Transverse colon (tissue), 4 donors: ENCODE measurements around the gene ELP4.

ENCODE experiments used
- POLR2A ChIP-seq: fragments of 450-650 bp; IDR thresholded peaks from one replicate; pipeline ENCODE4 v1.6.1; 2016; ENCODE audit warnings: antibody characterized with exemption, mild to moderate bottlenecking, moderate library complexity
- POLR2AphosphoS5 ChIP-seq, 3 donors: sonication (generic); formaldehyde crosslinking; IDR thresholded peaks; one replicate each; pipeline ENCODE4 v1.6.1; 2016; ENCODE audit warnings: antibody characterized with exemption in 3 of 3
- TF ChIP-seq, protein P1 (sequence below), 5 experiments: fragments of 200-600 bp in 3 of 5; fragments of 450-650 bp in 2 of 5; sonication (generic) in 3 of 5; IDR thresholded peaks; 1 replicate in 2 of 5; 2 replicates in 3 of 5; pipeline ENCODE4 v1.5.1; 2016 to 2017; ENCODE audit warnings: antibody characterized with exemption in 5 of 5, inconsistent platforms in 3 of 5, mild to moderate bottlenecking in 2 of 5, moderate library complexity in 1 of 5

DNA sequence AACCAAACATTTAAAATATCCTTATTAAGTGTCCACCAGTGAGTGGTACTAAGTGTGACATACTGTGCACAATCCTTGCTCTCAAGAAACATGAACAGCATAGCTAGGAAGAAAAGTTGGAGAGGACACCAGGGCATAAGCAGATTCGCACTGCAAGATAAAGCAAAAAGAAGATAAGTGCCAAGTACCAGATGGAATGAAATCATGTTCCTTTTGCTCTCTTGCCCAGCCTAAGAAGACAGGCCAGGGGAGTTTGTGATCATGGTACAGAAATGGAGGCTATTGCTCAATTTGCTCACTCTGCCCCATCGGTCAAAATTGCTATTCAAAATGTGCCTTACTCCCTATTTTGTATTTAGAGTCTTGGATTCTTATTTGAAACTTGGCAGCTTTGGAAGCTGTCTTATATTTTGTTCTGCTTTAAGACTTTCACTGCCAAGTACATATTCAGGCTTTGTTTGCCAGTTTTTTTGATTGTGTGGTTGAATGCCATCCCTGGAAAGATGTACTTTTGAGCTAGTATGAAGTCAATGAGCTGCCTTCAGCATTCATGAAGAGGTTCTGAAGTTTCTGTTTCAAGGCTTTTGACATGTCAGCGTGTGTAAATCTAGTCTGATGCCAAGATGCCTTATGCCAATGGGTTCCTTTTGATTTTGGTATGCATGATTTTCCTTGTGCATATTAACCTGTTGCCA is 211.3 kb downstream of the ELP4 start:
- TF ChIP-seq POLR2AphosphoS5 (IDR thresholded peaks at IDR 0.05) (no peak), POLR2A (no peak)
- TF ChIP-seq, protein P1, sequence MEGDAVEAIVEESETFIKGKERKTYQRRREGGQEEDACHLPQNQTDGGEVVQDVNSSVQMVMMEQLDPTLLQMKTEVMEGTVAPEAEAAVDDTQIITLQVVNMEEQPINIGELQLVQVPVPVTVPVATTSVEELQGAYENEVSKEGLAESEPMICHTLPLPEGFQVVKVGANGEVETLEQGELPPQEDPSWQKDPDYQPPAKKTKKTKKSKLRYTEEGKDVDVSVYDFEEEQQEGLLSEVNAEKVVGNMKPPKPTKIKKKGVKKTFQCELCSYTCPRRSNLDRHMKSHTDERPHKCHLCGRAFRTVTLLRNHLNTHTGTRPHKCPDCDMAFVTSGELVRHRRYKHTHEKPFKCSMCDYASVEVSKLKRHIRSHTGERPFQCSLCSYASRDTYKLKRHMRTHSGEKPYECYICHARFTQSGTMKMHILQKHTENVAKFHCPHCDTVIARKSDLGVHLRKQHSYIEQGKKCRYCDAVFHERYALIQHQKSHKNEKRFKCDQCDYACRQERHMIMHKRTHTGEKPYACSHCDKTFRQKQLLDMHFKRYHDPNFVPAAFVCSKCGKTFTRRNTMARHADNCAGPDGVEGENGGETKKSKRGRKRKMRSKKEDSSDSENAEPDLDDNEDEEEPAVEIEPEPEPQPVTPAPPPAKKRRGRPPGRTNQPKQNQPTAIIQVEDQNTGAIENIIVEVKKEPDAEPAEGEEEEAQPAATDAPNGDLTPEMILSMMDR (IDR thresholded peaks at IDR 0.05): no peak
